Endothelial cell of umbilical vein (primary cell): Measurements from ENCODE around the gene SCYL1. TPM values are rescaled to one million over a fixed set of nuclear protein-coding genes. Genes with fewer than 3 reads are reported as not detected.

Experiments
- BruUV-seq: library from RNA; stranded (reverse); fragments of 400-500 nt; replicated peaks from 2 replicates; lab custom pipeline; 2021; lab: Mats Ljungman, UMichigan
- CTCF ChIA-PET: fragments of 300-600, 350-600 bp; sonication (Branson Sonifier 250); formaldehyde crosslinking; loops from one replicate; lab custom pipeline; 2021; ENCODE audit warnings: antibody characterized with exemption, inconsistent platforms; lab: Charles Lee
- POLR2A ChIA-PET: fragments of 300-600, 350-600 bp; sonication (Branson Sonifier 250); formaldehyde crosslinking; loops from one replicate; lab custom pipeline; 2021; ENCODE audit warnings: antibody characterized with exemption, inconsistent platforms; lab: Charles Lee
- DNase-seq: peaks from one replicate; pipeline ENCODE4 v3.0.0-alpha.2; 2011; ENCODE audit warnings: low read depth, low spot score
- FAIRE-seq: peaks from 2 replicates; lab custom pipeline; 2011; peaks lifted over from hg19 to GRCh38; lab: Jason Lieb, UNC
- H2AFZ ChIP-seq: 2 replicates; pipeline ENCODE4 v1.6.0; 2012; ENCODE audit warnings: low read depth, low read length, control low read depth, inconsistent platforms
- H3K27ac ChIP-seq: 2 replicates; pipeline ENCODE4 v1.5.1; 2011; ENCODE audit warnings: low read depth, mild to moderate bottlenecking, control low read depth, low read length, moderate library complexity; ENCODE audit not compliant: insufficient read depth
- H3K27me3 ChIP-seq, 2 experiments: 2 replicates each; pipeline versions ENCODE4 v1.6.0 to v1.6.1; 2011; ENCODE audit warnings: low read length in 2 of 2, mixed read lengths in 1 of 2; ENCODE audit not compliant: control insufficient read depth in 2 of 2, insufficient read depth in 2 of 2
- H3K36me3 ChIP-seq, 2 experiments: 2 replicates in 1 of 2; 3 replicates in 1 of 2; pipeline ENCODE4 v1.5.1; 2011; ENCODE audit warnings: low read length in 2 of 2, mild to moderate bottlenecking in 1 of 2, moderate library complexity in 1 of 2; ENCODE audit not compliant: control insufficient read depth in 2 of 2, insufficient read depth in 2 of 2; ENCODE audit errors: extremely low read depth in 1 of 2
- H3K4me1 ChIP-seq: 3 replicates; pipeline ENCODE4 v1.5.1; 2011; ENCODE audit warnings: mild to moderate bottlenecking, low read length; ENCODE audit not compliant: control insufficient read depth, insufficient read depth; ENCODE audit errors: extremely low read depth
- H3K4me2 ChIP-seq: 2 replicates; pipeline ENCODE4 v1.6.1; 2011; ENCODE audit warnings: low read length, control low read depth, mixed read lengths; ENCODE audit not compliant: insufficient read depth
- H3K4me3 ChIP-seq, 3 experiments: fragments of 200-600 bp in 1 of 3; sonication (generic), shearing (Covaris generic) in 1 of 3; replicated peaks in 1 of 3; 2 replicates each; pipeline ENCODE4 v1.5.1; 2011 to 2016; ENCODE audit warnings: control low read depth in 3 of 3, low read length in 3 of 3, mild to moderate bottlenecking in 2 of 3, inconsistent platforms in 1 of 3, low read depth in 1 of 3, moderate library complexity in 1 of 3; ENCODE audit not compliant: insufficient read depth in 1 of 3
- H3K79me2 ChIP-seq: 2 replicates; pipeline ENCODE4 v1.6.0; 2012; ENCODE audit warnings: low read length, inconsistent platforms; ENCODE audit not compliant: control insufficient read depth, insufficient read depth
- H3K9ac ChIP-seq: replicated peaks from 2 replicates; pipeline ENCODE3; 2011; ENCODE audit warnings: low read length, control low read depth; ENCODE audit not compliant: insufficient read depth; ENCODE audit errors: extremely low read depth
- H3K9me1 ChIP-seq: replicated peaks from 3 replicates; pipeline ENCODE4 v1.6.0; 2011; ENCODE audit warnings: mild to moderate bottlenecking, low read length; ENCODE audit not compliant: control insufficient read depth, insufficient read depth; ENCODE audit errors: extremely low read depth
- H3K9me3 ChIP-seq: replicated peaks from 2 replicates; pipeline ENCODE4 v1.5.1; 2012; ENCODE audit warnings: low read length, inconsistent platforms; ENCODE audit not compliant: control insufficient read depth, insufficient read depth
- H4K20me1 ChIP-seq: replicated peaks from 2 replicates; pipeline ENCODE3; 2011; ENCODE audit warnings: mild to moderate bottlenecking, low read length; ENCODE audit not compliant: control insufficient read depth, insufficient read depth; ENCODE audit errors: extremely low read depth
- CTCF ChIP-seq, 2 donors: IDR thresholded peaks; 1 replicate in 1 of 2; 2 replicates in 1 of 2; pipeline ENCODE4 v1.5.1; 2011; ENCODE audit warnings: low read length in 2 of 2, mild to moderate bottlenecking in 2 of 2, moderate library complexity in 2 of 2, control low read depth in 1 of 2, inconsistent platforms in 1 of 2, low read depth in 1 of 2; ENCODE audit not compliant: insufficient read depth in 1 of 2; ENCODE audit errors: extremely low read depth in 1 of 2
- EZH2 ChIP-seq: IDR thresholded peaks from 2 replicates; pipeline ENCODE4 v1.6.1; 2012; ENCODE audit warnings: borderline replicate concordance, low read depth, mild to moderate bottlenecking, moderate library complexity, low read length, inconsistent platforms; ENCODE audit not compliant: severe bottlenecking
- FOS ChIP-seq: IDR thresholded peaks from 2 replicates; pipeline ENCODE4 v1.6.1; 2011; ENCODE audit warnings: mild to moderate bottlenecking, low read length, moderate library complexity, borderline replicate concordance; ENCODE audit not compliant: insufficient read depth
- GATA2 ChIP-seq: IDR thresholded peaks from 2 replicates; pipeline ENCODE4 v1.7.0; 2011; ENCODE audit warnings: low read depth, mild to moderate bottlenecking, moderate library complexity, mixed read lengths, low read length; ENCODE audit not compliant: insufficient read length, insufficient read depth
- JUN ChIP-seq: IDR thresholded peaks from 2 replicates; pipeline ENCODE4 v1.6.1; 2011; ENCODE audit warnings: borderline replicate concordance, low read depth; ENCODE audit not compliant: insufficient read length, insufficient read depth
- MAX ChIP-seq: IDR thresholded peaks from 2 replicates; pipeline ENCODE4 v1.6.1; 2011; ENCODE audit not compliant: insufficient read depth, insufficient read length
- MYC ChIP-seq: IDR thresholded peaks from one replicate; pipeline ENCODE4 v1.6.1; 2011; ENCODE audit warnings: mild to moderate bottlenecking, low read depth, low read length
- POLR2A ChIP-seq: IDR thresholded peaks from 2 replicates; pipeline ENCODE4 v1.6.1; 2012; ENCODE audit warnings: low read depth, mild to moderate bottlenecking, control low read depth, low read length
- POLR2AphosphoS5 ChIP-seq: IDR thresholded peaks from 2 replicates; pipeline ENCODE4 v1.6.1; 2012; ENCODE audit warnings: low read depth, mild to moderate bottlenecking, control low read depth, low read length, moderate library complexity; ENCODE audit not compliant: insufficient read depth
- dilution Hi-C: fragments of 300-500 bp; cut with MboI; formaldehyde crosslinking; loops from one replicate; pipeline ENCODE4 v1.15.0; 2019; ENCODE audit warnings: low sequenced_read_pairs; ENCODE audit not compliant: extremely low pct_ligation_motif_present
- intact Hi-C: fragments of 100-400 bp; cut with micrococcal nuclease; formaldehyde crosslinking; loops from one replicate; pipeline ENCODE4 v1.10.0; 2022
- polyA plus RNA-seq, 4 experiments: library from polyadenylated mRNA; depleted of rRNA in 3 of 4; stranded (reverse) in 3 of 4; unstranded in 1 of 4; fragments of >200 nt; gene quantifications; 2 replicates each; pipeline versions ENCODE4 v1.2.1 to v1.2.3, GENCODE V29; 2011 to 2012; ENCODE audit warnings: missing spikeins in 1 of 4
- total RNA-seq: library from RNA; stranded (reverse); gene quantifications from 2 replicates; pipeline ENCODE4 v1.2.3, GENCODE V29; 2021

Gene SCYL1
- total and polyA plus RNA-seq, 2 donors (not counting 3 experiments of a cell fraction or from before 2014, with no cell fraction given) = 88.2 to 126 TPM

GRCh38 chr11:65506290-65506771, 18.6 kb upstream of the SCYL1 start:
- DNase-seq (no peak), FAIRE-seq (no peak)
- ChIA-PET POLR2A (interaction anchor here (1.1 to 13.9 kb wide), 11 partner anchors 8 to 86 kb away, joined by 4 to 283 read pairs (median 40); partner anchors contain the start of genes MALAT1 and NEAT1), CTCF (interaction anchor here (1.1 to 7.8 kb wide), 7 partner anchors 27 to 140 kb away, joined by 3 to 105 read pairs (median 12); no protein-coding TSS in a partner anchor)
- intact Hi-C loops = loop anchor here (2.0 kb wide), 1 partner anchor 78 kb away; no protein-coding TSS in a partner anchor
- Histone ChIP-seq H3K79me2 (peaks cover 52% of the 10 kb centered on the region), H3K4me1 (peaks cover 24% of the 10 kb centered on the region), H3K4me3 (peak overlapping the region in 2 of 3 experiments; percentile 91 to 98), H4K20me1 (peaks cover 23% of the 10 kb centered on the region), H3K9me1 (no peaks in the 10 kb centered on the region), H3K9me3 (no peaks in the 10 kb centered on the region), H3K4me2 (peak overlapping the region; percentile 97), H3K27ac (peak overlapping the region; percentile 89), H3K9ac (peak overlapping the region; percentile 95), H3K27me3 (no peaks in the 10 kb centered on the region), H2AFZ (no peak overlapping the region), H3K36me3 (peaks cover 25 to 33% of the 10 kb centered on the region in 2 experiments)
- dilution Hi-C loops = no loop called here
- BruUV-seq = no TSS peak
- TF ChIP-seq EZH2 (no peak), POLR2A (no peak), MAX (no peak), CTCF (IDR thresholded peaks at IDR 0.05; ENCODE audit: extremely low read depth in 1 of 2, insufficient read depth in 1 of 2, low read depth in 1 of 2, low read length in 2 of 2) (no peak), GATA2 (no peak), POLR2AphosphoS5 (no peak), JUN (no peak), FOS (no peak), MYC (no peak)
